GM18498 (cell line): ENCODE data around the gene CRYL1.

Experiments
- ATAC-seq: cut with Tn5 transposase; IDR thresholded peaks from one replicate; pipeline ENCODE4 v1.9.1; 2021; ENCODE audit warnings: mild to moderate bottlenecking, moderate library complexity; ENCODE audit not compliant: unreplicated experiment

The CRYL1 gene

GRCh38 chr13:20403826-20404225, 121.8 kb downstream of the CRYL1 start:
- no peak for ATAC-seq

DNA sequence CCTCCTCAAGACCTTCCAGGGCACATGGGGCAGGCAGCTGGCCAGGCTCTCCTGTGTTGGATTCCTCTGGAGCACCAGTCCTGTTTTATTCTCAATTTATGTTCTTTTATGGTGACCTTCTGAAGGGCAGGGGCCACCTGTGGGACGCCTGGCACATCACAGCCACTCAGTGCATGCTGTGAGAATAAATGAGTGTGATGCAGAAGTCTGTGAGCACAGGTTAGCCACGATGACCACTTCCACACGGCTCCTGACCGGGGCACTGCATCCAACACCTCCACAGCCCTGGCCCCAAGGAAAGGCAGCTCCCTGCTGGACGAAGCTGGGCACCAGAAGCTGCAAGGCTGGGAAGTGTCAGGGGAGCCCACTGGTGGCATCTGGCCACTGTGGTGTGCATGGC, 122.8 kb downstream of the CRYL1 start:
- ATAC-seq = no peak

- no peak for ATAC-seq
These were observed 123.5 kb downstream of the CRYL1 start for GRCh38 chr13:20401931-20402856.

- no peak for ATAC-seq
These were observed 124.1 kb downstream of the CRYL1 start for GRCh38 chr13:20401531-20401930.

- ATAC-seq = no peak
These were observed 124.9 kb downstream of the CRYL1 start for GRCh38 chr13:20400774-20401173.

- ATAC-seq = no peak
These were observed 125.7 kb downstream of the CRYL1 start for GRCh38 chr13:20399961-20400360.

DNA sequence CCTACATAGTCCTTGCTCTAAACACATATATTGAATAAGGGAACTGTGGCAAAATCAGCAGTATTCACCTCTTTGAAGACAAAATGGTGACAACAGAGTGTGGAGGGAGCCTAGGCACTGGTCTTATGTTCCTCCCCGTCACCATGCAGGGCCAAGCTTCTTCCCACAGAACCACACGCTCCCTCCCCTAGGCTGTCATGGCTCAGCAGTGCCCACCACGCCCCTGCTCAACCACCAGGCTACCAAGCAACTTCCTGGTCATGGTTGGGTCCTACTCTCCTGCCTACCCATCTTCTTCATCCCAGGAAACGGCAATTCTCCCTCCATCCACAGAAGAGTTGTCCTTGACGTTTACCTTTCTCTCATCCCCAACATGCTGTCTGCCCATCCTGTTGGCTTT, 126.1 kb downstream of the CRYL1 start:
- ATAC-seq = no peak

- ATAC-seq = no peak
These were observed 127.2 kb downstream of the CRYL1 start for GRCh38 chr13:20398459-20398858.

DNA sequence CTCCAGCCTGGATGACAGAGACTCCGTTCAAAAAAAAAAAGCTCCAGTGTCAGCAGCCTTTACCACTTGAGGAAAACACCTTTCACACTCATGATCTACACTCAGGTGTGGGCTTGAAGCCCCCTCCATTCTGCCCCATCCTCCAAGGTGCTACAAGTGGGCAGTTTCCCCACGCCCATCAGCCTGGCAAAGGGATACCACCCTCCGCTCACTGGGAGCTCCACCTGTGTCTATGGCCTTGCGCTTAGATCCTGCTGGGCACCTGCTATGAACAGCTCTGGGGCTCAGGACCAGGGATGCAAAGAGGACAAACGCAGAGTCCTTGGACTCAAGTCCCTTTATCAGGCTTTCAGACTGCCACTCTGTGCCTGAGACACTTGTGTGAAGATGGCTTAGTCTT, 127.8 kb downstream of the CRYL1 start:
- no peak for ATAC-seq

DNA sequence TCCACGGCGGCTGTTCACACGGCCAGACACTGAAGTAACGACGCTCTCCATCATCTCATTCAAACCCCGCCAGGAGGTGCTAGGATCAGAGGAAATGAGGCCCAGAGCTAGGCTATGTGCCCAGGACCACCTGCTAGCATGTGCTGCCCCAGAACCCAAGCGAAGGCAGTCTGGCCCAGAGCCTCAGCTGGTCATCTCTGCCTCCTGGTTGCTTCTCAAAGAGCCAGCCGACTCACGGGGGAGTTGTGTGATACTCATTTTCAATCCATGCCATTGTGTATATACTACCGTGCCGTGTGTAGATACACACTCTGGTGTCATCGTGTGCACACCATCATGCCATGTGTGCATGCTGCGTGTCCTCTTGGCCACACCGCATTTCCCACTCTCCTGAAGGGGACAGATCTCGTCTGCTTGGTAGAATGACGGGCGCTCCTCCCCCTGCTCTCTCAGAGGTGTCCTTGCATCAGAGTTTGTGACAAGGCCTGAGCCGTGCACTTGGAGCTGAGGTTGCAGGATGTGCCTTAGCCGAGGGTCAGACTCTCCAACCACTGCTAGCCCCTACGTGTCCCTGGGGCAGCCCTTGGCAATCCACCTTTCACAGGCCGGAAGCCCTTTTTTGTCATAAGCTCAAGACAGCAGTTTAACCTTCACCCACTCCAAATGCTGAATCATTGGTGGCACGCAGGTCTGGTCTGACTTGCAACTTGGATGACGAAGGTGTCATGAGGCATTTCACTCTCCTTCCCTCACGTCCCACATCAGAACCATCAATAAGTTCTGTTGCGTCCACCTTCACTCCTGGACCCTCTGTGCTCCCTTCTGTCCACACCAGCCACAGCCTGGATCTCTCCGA, 130.4 kb downstream of the CRYL1 start:
- ATAC-seq = no peak

- ATAC-seq = no peak
These were observed 131.2 kb downstream of the CRYL1 start for GRCh38 chr13:20394506-20394905.

GRCh38 chr13:20394169-20394501, 131.5 kb downstream of the CRYL1 start:
- ATAC-seq = no peak

- ATAC-seq = no peak
These were observed 132.1 kb downstream of the CRYL1 start for GRCh38 chr13:20393273-20394168.

GRCh38 chr13:20392530-20392929, 133.1 kb downstream of the CRYL1 start:
- no peak for ATAC-seq

DNA sequence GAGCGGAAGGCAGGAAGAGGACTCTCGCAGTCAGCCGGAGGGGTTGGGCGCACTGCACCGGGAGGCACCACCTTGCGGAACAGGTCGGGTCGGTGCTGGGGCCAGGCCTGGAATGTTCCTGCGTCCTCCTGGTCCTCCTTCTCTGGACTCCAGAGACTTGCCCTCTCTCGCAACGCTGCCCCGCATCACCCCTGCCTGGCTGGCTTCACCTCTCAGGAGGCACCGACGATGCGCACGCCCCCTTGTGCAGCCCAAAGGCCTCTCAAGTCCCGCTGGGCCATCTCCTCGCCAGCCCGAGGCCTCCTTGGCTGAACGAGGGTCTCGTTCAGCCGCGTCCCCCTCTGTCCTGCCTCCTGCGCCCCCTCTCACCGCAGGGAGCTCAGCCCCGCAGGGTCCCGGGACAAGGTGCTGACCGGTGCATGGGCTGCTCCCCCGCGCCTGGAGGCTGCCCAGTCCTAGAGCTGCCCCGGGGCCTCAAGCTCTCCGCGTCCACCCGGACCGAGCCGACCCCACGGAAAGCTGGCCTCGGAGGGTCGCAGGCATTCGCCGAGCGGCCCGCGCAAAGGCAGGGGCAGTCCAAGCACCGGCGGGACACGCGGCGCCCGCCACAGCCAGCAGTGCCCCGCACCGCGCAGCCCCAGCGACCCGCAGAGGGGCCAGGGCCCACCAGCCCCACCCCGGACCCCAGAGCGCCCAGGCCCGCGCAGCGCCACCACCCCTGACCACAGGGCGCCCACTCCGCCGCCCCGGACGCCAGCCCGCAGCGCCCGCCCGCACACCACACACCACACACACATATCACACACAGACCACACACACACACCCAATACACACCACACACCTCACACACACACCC, 133.8 kb downstream of the CRYL1 start:
- no peak for ATAC-seq

DNA sequence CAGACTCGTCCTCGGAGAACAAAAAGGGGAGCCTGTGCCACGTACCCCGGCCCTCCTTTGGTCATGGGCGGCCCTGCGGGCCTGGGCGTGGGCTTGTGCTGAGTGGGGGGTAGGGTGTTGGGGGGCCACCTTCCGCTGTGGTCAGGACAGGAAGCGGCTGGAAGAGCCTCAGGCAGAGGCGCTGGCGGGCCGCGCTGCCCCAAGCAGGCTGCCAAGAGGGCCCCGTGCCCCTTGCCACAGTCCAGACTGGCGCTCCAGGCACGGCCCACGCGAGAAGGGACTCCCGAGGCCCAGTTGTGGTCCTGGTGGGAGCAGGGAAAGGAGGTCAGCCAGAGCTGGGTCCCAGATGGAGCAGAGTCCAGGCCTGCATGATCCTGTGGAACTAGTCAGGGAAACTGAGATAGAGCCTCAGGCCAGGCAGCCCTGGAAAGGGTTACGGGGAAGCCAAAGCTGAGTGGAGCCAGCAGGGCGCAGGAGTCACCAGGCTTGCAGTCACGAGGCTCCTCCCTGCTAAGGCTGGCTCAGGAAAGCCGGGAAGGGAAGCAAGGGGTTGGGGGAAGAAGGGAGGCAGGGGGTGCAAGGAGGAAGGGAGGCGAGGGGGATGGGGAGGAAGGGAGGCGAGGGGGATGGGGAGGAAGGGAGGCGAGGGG, 135.0 kb downstream of the CRYL1 start:
- no peak for ATAC-seq

GRCh38 chr13:20389696-20390525, 135.7 kb downstream of the CRYL1 start:
- ATAC-seq = no peak

DNA sequence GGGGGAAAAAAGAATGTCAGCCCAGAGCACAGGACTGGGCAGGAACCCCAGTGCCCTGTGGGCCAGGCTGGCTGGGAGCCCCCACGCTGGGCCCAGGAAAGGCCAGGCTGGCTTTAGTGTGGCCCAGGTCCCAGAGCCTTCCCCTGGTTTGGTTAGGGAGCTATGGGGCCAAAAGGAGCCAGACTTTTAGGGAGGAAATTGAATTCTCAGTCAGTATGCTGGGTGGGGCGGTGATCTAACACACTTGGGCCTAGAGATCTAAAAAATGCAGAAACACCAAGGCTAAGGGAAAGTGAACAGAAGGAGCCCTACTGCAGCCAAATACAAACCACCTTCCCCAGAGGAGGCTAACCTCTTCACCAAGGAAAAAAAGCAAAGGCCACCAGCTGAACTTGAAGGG, 137.5 kb downstream of the CRYL1 start:
- ATAC-seq = no peak
